Activated gamma-delta T cell (primary cell): ENCODE data around the gene NEURL1.
"Not testable (repeated sequence)": the region's sequence is repeated elsewhere in the genome, so short reads cannot be mapped to it uniquely, and the experiment has no call there.

Experiments used
- DNase-seq: peaks from one replicate; lab custom pipeline; 2025; lab: John Stamatoyannopoulos, UW

NEURL1 gene

GRCh38 chr10:103606097-103606438, 112.6 kb downstream of the NEURL1 start:
- not testable (repeated sequence) for DNase-seq

GRCh38 chr10:103607051-103607450, 113.5 kb downstream of the NEURL1 start:
- not testable (repeated sequence) for DNase-seq

GRCh38 chr10:103608056-103608455, 114.6 kb downstream of the NEURL1 start:
- not testable (repeated sequence) for DNase-seq

GRCh38 chr10:103609231-103610082, 116.0 kb downstream of the NEURL1 start:
- DNase-seq = no peak

- no peak for DNase-seq
These were observed 116.6 kb downstream of the NEURL1 start for GRCh38 chr10:103610083-103610472.

GRCh38 chr10:103610921-103611511, 117.5 kb downstream of the NEURL1 start:
- DNase-seq = no peak

- no peak for DNase-seq
These were observed 119.2 kb downstream of the NEURL1 start for GRCh38 chr10:103612462-103613365.

- no peak for DNase-seq
These were observed 120.1 kb downstream of the NEURL1 start for GRCh38 chr10:103613616-103614015.

GRCh38 chr10:103614306-103615158, 121.0 kb downstream of the NEURL1 start:
- DNase-seq = no peak

- DNase-seq = no peak
These were observed 123.4 kb downstream of the NEURL1 start for GRCh38 chr10:103616705-103617601.

- no peak for DNase-seq
These were observed 124.3 kb downstream of the NEURL1 start for GRCh38 chr10:103617602-103618385.

GRCh38 chr10:103618575-103619423, 125.3 kb downstream of the NEURL1 start:
- no peak for DNase-seq

GRCh38 chr10:103619424-103620351, 126.2 kb downstream of the NEURL1 start:
- DNase-seq = no peak

- no peak for DNase-seq
These were observed 126.8 kb downstream of the NEURL1 start for GRCh38 chr10:103620352-103620740.

GRCh38 chr10:103620891-103621782, 127.6 kb downstream of the NEURL1 start:
- DNase-seq = no peak

- no peak for DNase-seq
These were observed 128.2 kb downstream of the NEURL1 start for GRCh38 chr10:103621783-103622125.

GRCh38 chr10:103622286-103622685, 128.8 kb downstream of the NEURL1 start:
- no peak for DNase-seq
